K562 (cell line): ENCODE measurements around the gene PSMD9. TPM values are rescaled to one million over a fixed set of nuclear protein-coding genes. Genes with fewer than 3 reads are reported as not detected.

Experiments
- FOXA1 ChIP-seq: fragments of 450-650 bp; IDR thresholded peaks from 2 replicates; pipeline ENCODE4 v1.6.1; 2016; ENCODE audit warnings: mild to moderate bottlenecking, borderline replicate concordance
- FOXJ2 ChIP-seq: fragments of 200-800 bp; sonication (Bioruptor generic); IDR thresholded peaks from 2 replicates; pipeline ENCODE4 v1.6.1; 2016; ENCODE audit warnings: missing genetic modification characterization, missing compliant biosample characterization
- GTF2B ChIP-seq: IDR thresholded peaks from 2 replicates; pipeline ENCODE4 v1.6.1; 2011; ENCODE audit not compliant: insufficient read length; ENCODE audit errors: extremely low read depth
- HDAC2 ChIP-seq: fragments of 450-650 bp; IDR thresholded peaks from 2 replicates; pipeline ENCODE4 v1.6.1; 2016; ENCODE audit warnings: mild to moderate bottlenecking
- HMG20A ChIP-seq: fragments of 450-650 bp; formaldehyde crosslinking; conservative IDR thresholded peaks from 2 replicates; pipeline ENCODE4 v1.4.0; 2020; ENCODE audit warnings: mild to moderate bottlenecking, mixed read lengths
- HMG20B ChIP-seq: fragments of 250-450 bp; sonication (Bioruptor Pico); IDR thresholded peaks from 2 replicates; pipeline ENCODE4 v1.5.0; 2021; ENCODE audit warnings: mild to moderate bottlenecking
- IFI16 ChIP-seq: fragments of 250-450 bp; sonication (Bioruptor Pico); IDR thresholded peaks from 2 replicates; pipeline ENCODE4 v2.1.2; 2022; ENCODE audit warnings: mild to moderate bottlenecking, inconsistent platforms
- KDM5B ChIP-seq: fragments of 200-600 bp; sonication (generic); IDR thresholded peaks from 2 replicates; pipeline ENCODE4 v1.6.1; 2012; ENCODE audit warnings: low read depth, mild to moderate bottlenecking, moderate library complexity, low read length, control low read depth, inconsistent platforms; ENCODE audit not compliant: insufficient replicate concordance
- NFRKB ChIP-seq: fragments of 450-650 bp; IDR thresholded peaks from 2 replicates; pipeline ENCODE4 v1.6.1; 2016; ENCODE audit warnings: low read depth
- POLR2AphosphoS2 ChIP-seq: IDR thresholded peaks from 2 replicates; pipeline ENCODE4 v1.6.1; 2012; ENCODE audit warnings: low read length, improper control_type of control experiment
- POLR2AphosphoS5 ChIP-seq: IDR thresholded peaks from 2 replicates; pipeline ENCODE4 v1.6.1; 2011; ENCODE audit warnings: mild to moderate bottlenecking, low read depth, low read length, moderate library complexity; ENCODE audit not compliant: control insufficient read depth, insufficient read depth
- RBM22 ChIP-seq: fragments of 200-400 bp; formaldehyde crosslinking; IDR thresholded peaks from 2 replicates; pipeline ENCODE4 v1.6.1; 2018; ENCODE audit warnings: low read length, low read depth; ENCODE audit not compliant: poor library complexity, severe bottlenecking
- RCOR1 ChIP-seq, 2 experiments: IDR thresholded peaks; 2 replicates each; pipeline ENCODE4 v1.6.1; 2012; ENCODE audit warnings: low read depth in 2 of 2, low read length in 2 of 2, borderline replicate concordance in 1 of 2, improper control_type of control experiment in 1 of 2
- SIX5 ChIP-seq, 2 experiments: IDR thresholded peaks; 2 replicates each; pipeline ENCODE4 v1.6.1; 2011; ENCODE audit warnings: low read length in 2 of 2, borderline replicate concordance in 1 of 2, low read depth in 1 of 2, mild to moderate bottlenecking in 1 of 2, moderate library complexity in 1 of 2; ENCODE audit not compliant: insufficient read depth in 1 of 2
- TCF7L2 ChIP-seq: fragments of 150-350 bp; IDR thresholded peaks from 2 replicates; pipeline ENCODE4 v1.6.1; 2016; ENCODE audit warnings: low read depth, mild to moderate bottlenecking, low read length, moderate library complexity
- ZNF3 ChIP-seq: fragments of 250-450 bp; sonication (Bioruptor Pico); IDR thresholded peaks from 2 replicates; pipeline ENCODE4 v1.5.0; 2021; ENCODE audit warnings: mild to moderate bottlenecking, moderate library complexity
- ZNF384 ChIP-seq: IDR thresholded peaks from 2 replicates; pipeline ENCODE4 v1.6.1; 2012; ENCODE audit warnings: low read depth, low read length, improper control_type of control experiment
- polyA plus RNA-seq, 8 experiments: library from polyadenylated mRNA; depleted of rRNA in 4 of 8; stranded (reverse) in 5 of 8; unstranded in 3 of 8; fragments of >200 nt; fragmentation: Nextera tagmentation in 2 of 8; fragmentation: Illumina TruSeq in 1 of 8; extraction: Ambion mirVana in 2 of 8; extraction: Trizol in 1 of 8; gene quantifications; 2 replicates each; pipeline versions ENCODE4 v1.2.1 to v1.2.3, GENCODE V29; 2011 to 2014; ENCODE audit warnings: inconsistent platforms in 1 of 8, missing spikeins in 1 of 8
- total RNA-seq, 7 experiments: library from RNA; depleted of rRNA in 6 of 7; stranded (reverse); fragments of >200 nt in 6 of 7; fragmentation: Illumina TruSeq in 2 of 7; extraction: Trizol in 2 of 7; gene quantifications; 2 replicates each; pipeline versions ENCODE4 v1.2.1 to v1.2.3, GENCODE V29; 2011 to 2021; ENCODE audit warnings: low replicate concordance in 1 of 7
- TF ChIP-seq, protein P1 (sequence below): fragments of 250-450 bp; sonication (Bioruptor Pico); IDR thresholded peaks from 2 replicates; pipeline ENCODE4 v1.4.0; 2020
- TF ChIP-seq, protein P2 (sequence below): sonication (generic); formaldehyde crosslinking; IDR thresholded peaks from 2 replicates; pipeline ENCODE4 v1.9.0; 2022; ENCODE audit warnings: mild to moderate bottlenecking, missing genetic modification reagents
- TF ChIP-seq, protein P3 (sequence below): sonication (generic); formaldehyde crosslinking; IDR thresholded peaks from 2 replicates; pipeline ENCODE4 v1.8.0; 2022; ENCODE audit warnings: mild to moderate bottlenecking, low read depth, missing genetic modification reagents

Gene PSMD9
- total and polyA plus RNA-seq, 9 of the 15 experiments (the other 6 are each of a cell fraction or from before 2014, with no cell fraction given) = 12.2 to 143 (median 61.3) TPM

- TF ChIP-seq, protein P1, sequence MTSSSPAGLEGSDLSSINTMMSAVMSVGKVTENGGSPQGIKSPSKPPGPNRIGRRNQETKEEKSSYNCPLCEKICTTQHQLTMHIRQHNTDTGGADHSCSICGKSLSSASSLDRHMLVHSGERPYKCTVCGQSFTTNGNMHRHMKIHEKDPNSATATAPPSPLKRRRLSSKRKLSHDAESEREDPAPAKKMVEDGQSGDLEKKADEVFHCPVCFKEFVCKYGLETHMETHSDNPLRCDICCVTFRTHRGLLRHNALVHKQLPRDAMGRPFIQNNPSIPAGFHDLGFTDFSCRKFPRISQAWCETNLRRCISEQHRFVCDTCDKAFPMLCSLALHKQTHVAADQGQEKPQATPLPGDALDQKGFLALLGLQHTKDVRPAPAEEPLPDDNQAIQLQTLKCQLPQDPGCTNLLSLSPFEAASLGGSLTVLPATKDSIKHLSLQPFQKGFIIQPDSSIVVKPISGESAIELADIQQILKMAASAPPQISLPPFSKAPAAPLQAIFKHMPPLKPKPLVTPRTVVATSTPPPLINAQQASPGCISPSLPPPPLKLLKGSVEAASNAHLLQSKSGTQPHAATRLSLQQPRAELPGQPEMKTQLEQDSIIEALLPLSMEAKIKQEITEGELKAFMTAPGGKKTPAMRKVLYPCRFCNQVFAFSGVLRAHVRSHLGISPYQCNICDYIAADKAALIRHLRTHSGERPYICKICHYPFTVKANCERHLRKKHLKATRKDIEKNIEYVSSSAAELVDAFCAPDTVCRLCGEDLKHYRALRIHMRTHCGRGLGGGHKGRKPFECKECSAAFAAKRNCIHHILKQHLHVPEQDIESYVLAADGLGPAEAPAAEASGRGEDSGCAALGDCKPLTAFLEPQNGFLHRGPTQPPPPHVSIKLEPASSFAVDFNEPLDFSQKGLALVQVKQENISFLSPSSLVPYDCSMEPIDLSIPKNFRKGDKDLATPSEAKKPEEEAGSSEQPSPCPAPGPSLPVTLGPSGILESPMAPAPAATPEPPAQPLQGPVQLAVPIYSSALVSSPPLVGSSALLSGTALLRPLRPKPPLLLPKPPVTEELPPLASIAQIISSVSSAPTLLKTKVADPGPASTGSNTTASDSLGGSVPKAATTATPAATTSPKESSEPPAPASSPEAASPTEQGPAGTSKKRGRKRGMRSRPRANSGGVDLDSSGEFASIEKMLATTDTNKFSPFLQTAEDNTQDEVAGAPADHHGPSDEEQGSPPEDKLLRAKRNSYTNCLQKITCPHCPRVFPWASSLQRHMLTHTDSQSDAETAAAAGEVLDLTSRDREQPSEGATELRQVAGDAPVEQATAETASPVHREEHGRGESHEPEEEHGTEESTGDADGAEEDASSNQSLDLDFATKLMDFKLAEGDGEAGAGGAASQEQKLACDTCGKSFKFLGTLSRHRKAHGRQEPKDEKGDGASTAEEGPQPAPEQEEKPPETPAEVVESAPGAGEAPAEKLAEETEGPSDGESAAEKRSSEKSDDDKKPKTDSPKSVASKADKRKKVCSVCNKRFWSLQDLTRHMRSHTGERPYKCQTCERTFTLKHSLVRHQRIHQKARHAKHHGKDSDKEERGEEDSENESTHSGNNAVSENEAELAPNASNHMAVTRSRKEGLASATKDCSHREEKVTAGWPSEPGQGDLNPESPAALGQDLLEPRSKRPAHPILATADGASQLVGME (CRISPR knock-in tag) = no peak
- TF ChIP-seq HDAC2 (peak; percentile 63), POLR2AphosphoS5 (peak; percentile 86), TCF7L2 (no peak), FOXA1 (no peak), RCOR1 (IDR thresholded peaks at IDR 0.05; ENCODE audit: borderline replicate concordance in 1 of 2, low read depth in 2 of 2, low read length in 2 of 2) (0 out of 4 replicates have a peak, but pooled peaks of 1 of the 2 experiments have one; percentile 18), KDM5B (peak; percentile 81), ZNF384 (no peak), FOXJ2 (tag) (no peak), RBM22 (no peak), ZNF3 (CRISPR knock-in tag) (no peak), GTF2B (no peak), HMG20A (CRISPR knock-in tag) (no peak), IFI16 (CRISPR knock-in tag) (no peak), HMG20B (CRISPR knock-in tag) (no peak), SIX5 (IDR thresholded peaks at IDR 0.05; ENCODE audit: borderline replicate concordance in 1 of 2, insufficient read depth in 1 of 2, low read depth in 1 of 2, low read length in 2 of 2) (no peak), POLR2AphosphoS2 (no peak), NFRKB (0 out of 2 replicates have a peak, but pooled peaks have one; percentile 60)
- TF ChIP-seq, protein P2, sequence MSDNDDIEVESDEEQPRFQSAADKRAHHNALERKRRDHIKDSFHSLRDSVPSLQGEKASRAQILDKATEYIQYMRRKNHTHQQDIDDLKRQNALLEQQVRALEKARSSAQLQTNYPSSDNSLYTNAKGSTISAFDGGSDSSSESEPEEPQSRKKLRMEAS = peak; percentile 73
- TF ChIP-seq, protein P3, sequence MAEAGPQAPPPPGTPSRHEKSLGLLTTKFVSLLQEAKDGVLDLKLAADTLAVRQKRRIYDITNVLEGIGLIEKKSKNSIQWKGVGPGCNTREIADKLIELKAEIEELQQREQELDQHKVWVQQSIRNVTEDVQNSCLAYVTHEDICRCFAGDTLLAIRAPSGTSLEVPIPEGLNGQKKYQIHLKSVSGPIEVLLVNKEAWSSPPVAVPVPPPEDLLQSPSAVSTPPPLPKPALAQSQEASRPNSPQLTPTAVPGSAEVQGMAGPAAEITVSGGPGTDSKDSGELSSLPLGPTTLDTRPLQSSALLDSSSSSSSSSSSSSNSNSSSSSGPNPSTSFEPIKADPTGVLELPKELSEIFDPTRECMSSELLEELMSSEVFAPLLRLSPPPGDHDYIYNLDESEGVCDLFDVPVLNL = 0 out of 2 replicates have a peak, but pooled peaks have one; percentile 44
Observed at GRCh38 chr12:121839106-121839992, 49.2 kb upstream of the PSMD9 start (continued).
